Measurements from ENCODE around the gene PCDHB15.

Gene PCDHB15

DNA sequence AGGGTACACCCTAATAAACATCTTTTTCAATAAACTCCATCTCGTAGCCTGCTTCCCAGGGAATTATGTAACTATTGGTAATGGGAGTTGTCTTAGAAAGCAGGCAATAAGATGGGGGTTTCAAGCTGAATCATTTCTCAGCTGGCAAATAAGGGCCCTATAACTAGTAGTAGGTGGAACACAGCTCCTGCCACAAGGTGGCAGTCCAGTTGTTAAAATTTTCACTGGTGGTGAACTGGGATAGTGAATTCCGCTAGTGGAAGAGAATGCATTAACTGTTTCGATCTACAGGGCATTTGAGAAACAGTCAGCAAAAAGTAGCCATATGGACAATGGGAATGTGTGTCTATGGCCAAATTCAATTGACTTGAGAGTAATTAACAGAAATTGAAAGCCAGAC, 27.7 kb downstream of the PCDHB15 start:
- POLR2A ChIA-PET = no interaction called here

DNA sequence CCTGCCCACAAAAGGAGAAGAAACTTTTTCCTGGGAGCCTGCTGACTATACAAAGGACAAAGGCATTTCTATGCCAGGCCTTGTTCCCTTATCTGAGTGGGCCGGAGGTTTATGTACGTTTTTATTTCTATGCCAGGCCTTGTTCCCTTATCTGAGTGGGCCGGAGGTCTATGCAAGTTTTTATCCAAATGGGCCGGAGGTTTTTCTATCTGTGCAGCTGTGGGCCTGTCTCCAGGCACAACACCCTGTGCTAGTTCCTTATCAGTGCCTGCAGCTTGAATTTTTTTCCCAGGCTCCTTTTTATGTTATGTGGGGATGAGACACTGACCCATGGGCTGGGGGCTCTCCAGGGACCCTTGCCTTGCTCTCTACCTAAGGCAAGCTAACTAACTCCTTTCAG, 53.2 kb downstream of the PCDHB15 start:
- ChIA-PET POLR2A (no interaction called here), CTCF (interaction anchor here (0.7 to 0.9 kb wide), 3 partner anchors 22 to 122 kb away, joined by 3 to 7 read pairs (median 4); partner anchors contain the start of gene PCDHGA5)
- Histone ChIP-seq H3K4me1 (ENCODE audit: control insufficient read depth, insufficient read depth, low read length) (no peaks in the 10 kb centered on the region), H3K9me3 (ENCODE audit: control insufficient read depth, insufficient read depth, low read depth, low read length) (no peaks in the 10 kb centered on the region; the same call in 1 of the 2 replicates), H3K4me3 (ENCODE audit: low read depth, low read length) (no peak overlapping the region), H3K36me3 (ENCODE audit: control insufficient read depth in 2 of 2, insufficient read depth in 1 of 2, low read length in 2 of 2) (no peaks in the 10 kb centered on the region), H3K27ac (ENCODE audit: extremely low read depth, low read depth, low read length) (no peak overlapping the region)
- TF ChIP-seq FEZF1 (tag by site-specific recombination; IDR thresholded peaks at IDR 0.05) (no peak), ZBTB8A (tag by site-specific recombination; IDR thresholded peaks at IDR 0.05) (no peak), ZNF692 (tag by site-specific recombination; IDR thresholded peaks at IDR 0.05) (no peak), ZNF335 (tag by site-specific recombination; conservative IDR thresholded peaks at IDR 0.05) (no peak), ZSCAN4 (tag by site-specific recombination; IDR thresholded peaks at IDR 0.05) (no peak), HOXA7 (CRISPR knock-in tag; IDR thresholded peaks at IDR 0.05; ENCODE audit: borderline replicate concordance) (no peak), BCL11B (tag by site-specific recombination; IDR thresholded peaks at IDR 0.05; ENCODE audit: low read depth) (no peak), ZNF658 (tag by site-specific recombination; IDR thresholded peaks at IDR 0.05) (no peak), ZBTB20 (tag by site-specific recombination; IDR thresholded peaks at IDR 0.05) (no peak), ZNF169 (tag by site-specific recombination; IDR thresholded peaks at IDR 0.05) (no peak), ZBTB7A (tag by site-specific recombination; IDR thresholded peaks at IDR 0.05; ENCODE audit: low read depth) (no peak), GLI4 (tag by site-specific recombination; IDR thresholded peaks at IDR 0.05) (no peak)
- TF ChIP-seq, protein P1, sequence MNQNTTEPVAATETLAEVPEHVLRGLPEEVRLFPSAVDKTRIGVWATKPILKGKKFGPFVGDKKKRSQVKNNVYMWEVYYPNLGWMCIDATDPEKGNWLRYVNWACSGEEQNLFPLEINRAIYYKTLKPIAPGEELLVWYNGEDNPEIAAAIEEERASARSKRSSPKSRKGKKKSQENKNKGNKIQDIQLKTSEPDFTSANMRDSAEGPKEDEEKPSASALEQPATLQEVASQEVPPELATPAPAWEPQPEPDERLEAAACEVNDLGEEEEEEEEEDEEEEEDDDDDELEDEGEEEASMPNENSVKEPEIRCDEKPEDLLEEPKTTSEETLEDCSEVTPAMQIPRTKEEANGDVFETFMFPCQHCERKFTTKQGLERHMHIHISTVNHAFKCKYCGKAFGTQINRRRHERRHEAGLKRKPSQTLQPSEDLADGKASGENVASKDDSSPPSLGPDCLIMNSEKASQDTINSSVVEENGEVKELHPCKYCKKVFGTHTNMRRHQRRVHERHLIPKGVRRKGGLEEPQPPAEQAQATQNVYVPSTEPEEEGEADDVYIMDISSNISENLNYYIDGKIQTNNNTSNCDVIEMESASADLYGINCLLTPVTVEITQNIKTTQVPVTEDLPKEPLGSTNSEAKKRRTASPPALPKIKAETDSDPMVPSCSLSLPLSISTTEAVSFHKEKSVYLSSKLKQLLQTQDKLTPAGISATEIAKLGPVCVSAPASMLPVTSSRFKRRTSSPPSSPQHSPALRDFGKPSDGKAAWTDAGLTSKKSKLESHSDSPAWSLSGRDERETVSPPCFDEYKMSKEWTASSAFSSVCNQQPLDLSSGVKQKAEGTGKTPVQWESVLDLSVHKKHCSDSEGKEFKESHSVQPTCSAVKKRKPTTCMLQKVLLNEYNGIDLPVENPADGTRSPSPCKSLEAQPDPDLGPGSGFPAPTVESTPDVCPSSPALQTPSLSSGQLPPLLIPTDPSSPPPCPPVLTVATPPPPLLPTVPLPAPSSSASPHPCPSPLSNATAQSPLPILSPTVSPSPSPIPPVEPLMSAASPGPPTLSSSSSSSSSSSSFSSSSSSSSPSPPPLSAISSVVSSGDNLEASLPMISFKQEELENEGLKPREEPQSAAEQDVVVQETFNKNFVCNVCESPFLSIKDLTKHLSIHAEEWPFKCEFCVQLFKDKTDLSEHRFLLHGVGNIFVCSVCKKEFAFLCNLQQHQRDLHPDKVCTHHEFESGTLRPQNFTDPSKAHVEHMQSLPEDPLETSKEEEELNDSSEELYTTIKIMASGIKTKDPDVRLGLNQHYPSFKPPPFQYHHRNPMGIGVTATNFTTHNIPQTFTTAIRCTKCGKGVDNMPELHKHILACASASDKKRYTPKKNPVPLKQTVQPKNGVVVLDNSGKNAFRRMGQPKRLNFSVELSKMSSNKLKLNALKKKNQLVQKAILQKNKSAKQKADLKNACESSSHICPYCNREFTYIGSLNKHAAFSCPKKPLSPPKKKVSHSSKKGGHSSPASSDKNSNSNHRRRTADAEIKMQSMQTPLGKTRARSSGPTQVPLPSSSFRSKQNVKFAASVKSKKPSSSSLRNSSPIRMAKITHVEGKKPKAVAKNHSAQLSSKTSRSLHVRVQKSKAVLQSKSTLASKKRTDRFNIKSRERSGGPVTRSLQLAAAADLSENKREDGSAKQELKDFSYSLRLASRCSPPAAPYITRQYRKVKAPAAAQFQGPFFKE (tag by site-specific recombination; IDR thresholded peaks at IDR 0.05; ENCODE audit: borderline replicate concordance) = no peak
- TF ChIP-seq, protein P2, sequence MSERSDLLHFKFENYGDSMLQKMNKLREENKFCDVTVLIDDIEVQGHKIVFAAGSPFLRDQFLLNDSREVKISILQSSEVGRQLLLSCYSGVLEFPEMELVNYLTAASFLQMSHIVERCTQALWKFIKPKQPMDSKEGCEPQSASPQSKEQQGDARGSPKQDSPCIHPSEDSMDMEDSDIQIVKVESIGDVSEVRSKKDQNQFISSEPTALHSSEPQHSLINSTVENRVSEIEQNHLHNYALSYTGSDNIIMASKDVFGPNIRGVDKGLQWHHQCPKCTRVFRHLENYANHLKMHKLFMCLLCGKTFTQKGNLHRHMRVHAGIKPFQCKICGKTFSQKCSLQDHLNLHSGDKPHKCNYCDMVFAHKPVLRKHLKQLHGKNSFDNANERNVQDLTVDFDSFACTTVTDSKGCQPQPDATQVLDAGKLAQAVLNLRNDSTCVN (tag by site-specific recombination; optimal IDR thresholded peaks at IDR 0.05) = no peak
- TF ChIP-seq, protein P3, sequence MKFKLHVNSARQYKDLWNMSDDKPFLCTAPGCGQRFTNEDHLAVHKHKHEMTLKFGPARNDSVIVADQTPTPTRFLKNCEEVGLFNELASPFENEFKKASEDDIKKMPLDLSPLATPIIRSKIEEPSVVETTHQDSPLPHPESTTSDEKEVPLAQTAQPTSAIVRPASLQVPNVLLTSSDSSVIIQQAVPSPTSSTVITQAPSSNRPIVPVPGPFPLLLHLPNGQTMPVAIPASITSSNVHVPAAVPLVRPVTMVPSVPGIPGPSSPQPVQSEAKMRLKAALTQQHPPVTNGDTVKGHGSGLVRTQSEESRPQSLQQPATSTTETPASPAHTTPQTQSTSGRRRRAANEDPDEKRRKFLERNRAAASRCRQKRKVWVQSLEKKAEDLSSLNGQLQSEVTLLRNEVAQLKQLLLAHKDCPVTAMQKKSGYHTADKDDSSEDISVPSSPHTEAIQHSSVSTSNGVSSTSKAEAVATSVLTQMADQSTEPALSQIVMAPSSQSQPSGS (tag by site-specific recombination; IDR thresholded peaks at IDR 0.05; ENCODE audit: low read depth) = no peak
- TF ChIP-seq, protein P4, sequence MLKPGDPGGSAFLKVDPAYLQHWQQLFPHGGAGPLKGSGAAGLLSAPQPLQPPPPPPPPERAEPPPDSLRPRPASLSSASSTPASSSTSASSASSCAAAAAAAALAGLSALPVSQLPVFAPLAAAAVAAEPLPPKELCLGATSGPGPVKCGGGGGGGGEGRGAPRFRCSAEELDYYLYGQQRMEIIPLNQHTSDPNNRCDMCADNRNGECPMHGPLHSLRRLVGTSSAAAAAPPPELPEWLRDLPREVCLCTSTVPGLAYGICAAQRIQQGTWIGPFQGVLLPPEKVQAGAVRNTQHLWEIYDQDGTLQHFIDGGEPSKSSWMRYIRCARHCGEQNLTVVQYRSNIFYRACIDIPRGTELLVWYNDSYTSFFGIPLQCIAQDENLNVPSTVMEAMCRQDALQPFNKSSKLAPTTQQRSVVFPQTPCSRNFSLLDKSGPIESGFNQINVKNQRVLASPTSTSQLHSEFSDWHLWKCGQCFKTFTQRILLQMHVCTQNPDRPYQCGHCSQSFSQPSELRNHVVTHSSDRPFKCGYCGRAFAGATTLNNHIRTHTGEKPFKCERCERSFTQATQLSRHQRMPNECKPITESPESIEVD (tag by site-specific recombination; IDR thresholded peaks at IDR 0.05) = no peak
- TF ChIP-seq, protein P5, sequence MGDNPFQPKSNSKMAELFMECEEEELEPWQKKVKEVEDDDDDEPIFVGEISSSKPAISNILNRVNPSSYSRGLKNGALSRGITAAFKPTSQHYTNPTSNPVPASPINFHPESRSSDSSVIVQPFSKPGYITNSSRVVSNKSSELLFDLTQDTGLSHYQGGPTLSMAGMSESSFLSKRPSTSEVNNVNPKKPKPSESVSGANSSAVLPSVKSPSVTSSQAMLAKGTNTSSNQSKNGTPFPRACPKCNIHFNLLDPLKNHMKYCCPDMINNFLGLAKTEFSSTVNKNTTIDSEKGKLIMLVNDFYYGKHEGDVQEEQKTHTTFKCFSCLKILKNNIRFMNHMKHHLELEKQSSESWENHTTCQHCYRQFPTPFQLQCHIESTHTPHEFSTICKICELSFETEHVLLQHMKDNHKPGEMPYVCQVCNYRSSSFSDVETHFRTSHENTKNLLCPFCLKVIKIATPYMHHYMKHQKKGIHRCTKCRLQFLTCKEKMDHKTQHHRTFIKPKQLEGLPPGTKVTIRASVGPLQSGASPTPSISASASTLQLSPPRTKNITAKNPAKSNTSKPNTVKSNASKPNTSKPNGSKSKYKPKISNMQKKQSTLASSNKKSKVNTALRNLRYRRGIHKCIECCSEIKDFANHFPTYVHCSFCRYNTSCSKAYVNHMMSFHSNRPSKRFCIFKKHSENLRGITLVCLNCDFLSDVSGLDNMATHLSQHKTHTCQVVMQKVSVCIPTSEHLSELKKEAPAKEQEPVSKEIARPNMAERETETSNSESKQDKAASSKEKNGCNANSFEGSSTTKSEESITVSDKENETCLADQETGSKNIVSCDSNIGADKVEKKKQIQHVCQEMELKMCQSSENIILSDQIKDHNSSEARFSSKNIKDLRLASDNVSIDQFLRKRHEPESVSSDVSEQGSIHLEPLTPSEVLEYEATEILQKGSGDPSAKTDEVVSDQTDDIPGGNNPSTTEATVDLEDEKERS (tag by site-specific recombination; IDR thresholded peaks at IDR 0.05) = no peak

More for the DNA sequence above, 27.7 kb downstream of the PCDHB15 start:
- Histone ChIP-seq H3K4me1 (ENCODE audit: control insufficient read depth, insufficient read depth, low read length) (no peaks in the 10 kb centered on the region), H3K9me3 (ENCODE audit: control insufficient read depth, insufficient read depth, low read depth, low read length) (peaks cover 2% of the 10 kb centered on the region; the same call in 1 of the 2 replicates), H3K36me3 (ENCODE audit: control insufficient read depth in 2 of 2, insufficient read depth in 1 of 2, low read length in 2 of 2) (no peaks in the 10 kb centered on the region), H3K27ac (ENCODE audit: extremely low read depth, low read depth, low read length) (no peak overlapping the region), H3K4me3 (ENCODE audit: low read depth, low read length) (no peak overlapping the region)
- TF ChIP-seq ZNF654 (tag by site-specific recombination; IDR thresholded peaks at IDR 0.05; ENCODE audit: low read depth) (peak; percentile 21; the same call in 1 of the 2 replicates), ZNF501 (tag by site-specific recombination; IDR thresholded peaks at IDR 0.05) (no peak)
- CTCF ChIA-PET = interaction anchor here (2.3 kb wide), 1 partner anchor 28 kb away, joined by 7 read pairs; the partner anchor contains the start of gene PCDHB15

All from HEK293 (cell line).